SK-N-SH (cell line): ENCODE results near the gene YARS2. TPM values are rescaled to one million over a fixed set of nuclear protein-coding genes. Genes with fewer than 3 reads are reported as not detected.

ENCODE experiments used
- CTCF ChIA-PET: fragments of 300-600, 350-600 bp; formaldehyde crosslinking; extraction: SDS; loops from one replicate; lab custom pipeline; 2021; lab: Yijun Ruan, JAX
- POLR2A ChIA-PET: fragments of 350-600 bp; sonication (Branson Sonifier 250); formaldehyde crosslinking; extraction: SDS; loops from one replicate; lab custom pipeline; 2020; ENCODE audit warnings: antibody characterized with exemption, inconsistent platforms; lab: Yijun Ruan, JAX
- DNase-seq: peaks from one replicate; pipeline ENCODE4 v3.0.0; 2012
- H2AFZ ChIP-seq: fragments of 200-600 bp; sonication (generic); 2 replicates; pipeline ENCODE4 v1.8.1; 2016; ENCODE audit warnings: antibody characterized with exemption, mild to moderate bottlenecking, low read depth
- H3F3A ChIP-seq: fragments of 200-600 bp; sonication (generic); replicated peaks from 2 replicates; pipeline ENCODE3; 2016; ENCODE audit warnings: antibody characterized with exemption, mild to moderate bottlenecking; ENCODE audit not compliant: insufficient read depth
- H3K27ac ChIP-seq, 2 experiments: fragments of 200-500 bp in 1 of 2; fragments of 200-600 bp in 1 of 2; sonication (Bioruptor generic) in 1 of 2; sonication (generic), shearing (Covaris generic) in 1 of 2; 2 replicates each; pipeline versions ENCODE4 v1.5.1 to v1.6.1; 2014 to 2016; ENCODE audit warnings: low read depth in 2 of 2, inconsistent platforms in 1 of 2, low read length in 1 of 2, mild to moderate bottlenecking in 1 of 2, mixed read lengths in 1 of 2
- H3K27me3 ChIP-seq: fragments of 200-600 bp; sonication (generic), shearing (Covaris generic); 2 replicates; pipeline ENCODE4 v1.6.1; 2016; ENCODE audit warnings: mixed run types; ENCODE audit not compliant: insufficient read depth
- H3K36me3 ChIP-seq, 2 experiments: fragments of 200-500 bp in 1 of 2; fragments of 200-600 bp in 1 of 2; sonication (Bioruptor generic) in 1 of 2; sonication (generic) in 1 of 2; replicated peaks in 1 of 2; 2 replicates each; pipeline versions ENCODE3 to v1.5.1; 2014 to 2016; ENCODE audit warnings: low read length in 1 of 2, mild to moderate bottlenecking in 1 of 2; ENCODE audit not compliant: insufficient read depth in 2 of 2, control insufficient read depth in 1 of 2
- H3K4me1 ChIP-seq, 2 experiments: fragments of 200-500 bp in 1 of 2; fragments of 200-600 bp in 1 of 2; sonication (Bioruptor generic) in 1 of 2; sonication (generic), shearing (Covaris generic) in 1 of 2; 2 replicates each; pipeline versions ENCODE4 v1.5.1 to v1.6.1; 2014 to 2016; ENCODE audit warnings: low read depth in 1 of 2, low read length in 1 of 2, mixed run types in 1 of 2; ENCODE audit not compliant: insufficient read depth in 2 of 2, control insufficient read depth in 1 of 2
- H3K4me2 ChIP-seq: fragments of 200-600 bp; sonication (generic), shearing (Covaris generic); 2 replicates; pipeline ENCODE4 v1.6.1; 2017; ENCODE audit warnings: mixed run types
- H3K4me3 ChIP-seq, 2 experiments: fragments of 200-500 bp in 1 of 2; fragments of 200-600 bp in 1 of 2; sonication (Bioruptor generic) in 1 of 2; sonication (generic), shearing (Covaris generic) in 1 of 2; 2 replicates each; pipeline versions ENCODE4 v1.5.1 to v1.8.1; 2014 to 2016; ENCODE audit warnings: low read depth in 2 of 2, inconsistent platforms in 1 of 2, low read length in 1 of 2, mild to moderate bottlenecking in 1 of 2, mixed read lengths in 1 of 2, moderate library complexity in 1 of 2
- H3K79me2 ChIP-seq: fragments of 200-600 bp; sonication (generic); 2 replicates; pipeline ENCODE4 v1.8.1; 2017; ENCODE audit warnings: mild to moderate bottlenecking; ENCODE audit not compliant: insufficient read depth
- H3K9ac ChIP-seq: fragments of 200-600 bp; sonication (generic); 2 replicates; pipeline ENCODE4 v1.6.1; 2017; ENCODE audit warnings: mixed run types
- H3K9me2 ChIP-seq: fragments of 200-600 bp; sonication (generic); 2 replicates; pipeline ENCODE4 v1.6.1; 2017; ENCODE audit warnings: mixed run types
- H3K9me3 ChIP-seq: fragments of 200-600 bp; sonication (generic); 2 replicates; pipeline ENCODE4 v1.6.1; 2017; ENCODE audit warnings: mixed run types, mild to moderate bottlenecking, moderate library complexity
- H4K20me1 ChIP-seq: fragments of 200-600 bp; sonication (generic); 2 replicates; pipeline ENCODE4 v1.6.1; 2017; ENCODE audit warnings: mild to moderate bottlenecking, mixed run types; ENCODE audit not compliant: insufficient read depth
- EP300 ChIP-seq, 2 experiments: IDR thresholded peaks; 2 replicates each; pipeline versions ENCODE4 v1.4.0 to v1.6.1; 2012; ENCODE audit warnings: borderline replicate concordance in 1 of 2, low read depth in 1 of 2, low read length in 1 of 2
- FOSL2 ChIP-seq: IDR thresholded peaks from 2 replicates; pipeline ENCODE4 v1.4.0; 2012; ENCODE audit warnings: low read depth, mild to moderate bottlenecking, moderate library complexity, borderline replicate concordance
- MXI1 ChIP-seq: IDR thresholded peaks from 2 replicates; pipeline ENCODE4 v1.6.1; 2012; ENCODE audit warnings: mild to moderate bottlenecking, low read depth, low read length, improper control_type of control experiment
- NFIC ChIP-seq: IDR thresholded peaks from 2 replicates; pipeline ENCODE4 v1.4.0; 2012; ENCODE audit warnings: borderline replicate concordance
- NRF1 ChIP-seq: IDR thresholded peaks from 2 replicates; pipeline ENCODE4 v1.6.1; 2012; ENCODE audit warnings: low read depth, mild to moderate bottlenecking, low read length
- RCOR1 ChIP-seq: fragments of 150-350 bp; IDR thresholded peaks from 2 replicates; pipeline ENCODE4 v1.6.1; 2017; ENCODE audit warnings: antibody characterized with exemption, low read length
- RFX5 ChIP-seq: IDR thresholded peaks from 2 replicates; pipeline ENCODE4 v1.6.1; 2012; ENCODE audit warnings: mild to moderate bottlenecking, improper control_type of control experiment, low read length
- RXRA ChIP-seq: IDR thresholded peaks from 2 replicates; pipeline ENCODE4 v1.4.0; 2012; ENCODE audit warnings: low read depth, mild to moderate bottlenecking, borderline replicate concordance
- SIN3A ChIP-seq: IDR thresholded peaks from 2 replicates; pipeline ENCODE4 v1.6.1; 2012; ENCODE audit warnings: low read depth, mild to moderate bottlenecking, low read length, moderate library complexity, borderline replicate concordance
- TCF12 ChIP-seq: IDR thresholded peaks from 2 replicates; pipeline ENCODE4 v1.4.0; 2012
- WGBS: methylation state at CpG from one replicate; pipeline ENCODE4 v1.1.6; 2017; ENCODE audit warnings: low lambda C conversion rate; 5-methylcytosine and 5-hydroxymethylcytosine counted together
- polyA plus RNA-seq, 3 experiments: library from polyadenylated mRNA; depleted of rRNA; stranded (reverse); fragments of >200 nt; gene quantifications; 2 replicates each; pipeline ENCODE4 v1.2.3, GENCODE V29; 2012
- TF ChIP-seq, protein P1 (sequence below): fragments of 200-600 bp; sonication (generic); IDR thresholded peaks from 2 replicates; pipeline ENCODE4 v1.6.1; 2017; ENCODE audit warnings: antibody characterized with exemption, mild to moderate bottlenecking, moderate library complexity

The YARS2 gene
- polyA plus RNA-seq, 1 of the 3 experiments (the other 2 are of a cell fraction), result 14.3 TPM

GRCh38 chr12:32789446-32789845 is 33.7 kb upstream of the YARS2 start:
- no peaks in the 10 kb centered on the region for H3K9me2 ChIP-seq
- CTCF ChIA-PET, result interaction anchor here (1.7 kb wide), 1 partner anchor 33 kb away, joined by 5 read pairs; the partner anchor contains the start of gene YARS2
- H4K20me1 ChIP-seq, result no peaks in the 10 kb centered on the region
- H3K4me2 ChIP-seq, result no peak overlapping the region
- H2AFZ ChIP-seq, result no peak overlapping the region
- H3K9me3 ChIP-seq, result no peaks in the 10 kb centered on the region
- no peaks in the 10 kb centered on the region for H3K36me3 ChIP-seq
- POLR2A ChIA-PET, result no interaction called here
- no peak for TF ChIP-seq MXI1
- no peak for TF ChIP-seq SIN3A
- TF ChIP-seq FOSL2, result no peak
- no peak for TF ChIP-seq RXRA
- TF ChIP-seq, all 33 proteins: peak for 0
- no peak overlapping the region for H3K9ac ChIP-seq
- H3K79me2 ChIP-seq, result no peaks in the 10 kb centered on the region
- H3K4me1 ChIP-seq, result no peaks in the 10 kb centered on the region
- H3K27me3 ChIP-seq, result no peaks in the 10 kb centered on the region
- no peak overlapping the region for H3K27ac ChIP-seq
- H3K4me3 ChIP-seq, result no peak overlapping the region
- no peak for DNase-seq
- no peaks in the 10 kb centered on the region for H3F3A ChIP-seq

- no peaks in the 10 kb centered on the region for H3F3A ChIP-seq
- H3K9me3 ChIP-seq, result no peaks in the 10 kb centered on the region
- ChIA-PET CTCF (interaction anchor here (1.7 kb wide), 1 partner anchor 32 kb away, joined by 5 read pairs; the partner anchor contains the start of gene YARS2), POLR2A (interaction anchor here (0.7 kb wide), 1 partner anchor 16 kb away, joined by 3 read pairs; no protein-coding TSS in a partner anchor)
- H3K79me2 ChIP-seq, result no peaks in the 10 kb centered on the region
- H3K27me3 ChIP-seq, result no peaks in the 10 kb centered on the region
- no peaks in the 10 kb centered on the region for H3K9me2 ChIP-seq
- H4K20me1 ChIP-seq, result no peaks in the 10 kb centered on the region
- no peaks in the 10 kb centered on the region for H3K4me1 ChIP-seq
- H3K36me3 ChIP-seq, result no peaks in the 10 kb centered on the region
- H3K4me3 ChIP-seq, result no peak overlapping the region
- H3K4me2 ChIP-seq, result no peak overlapping the region
- H3K27ac ChIP-seq, result no peak overlapping the region
- H2AFZ ChIP-seq, result no peak overlapping the region
- TF ChIP-seq EP300 (IDR thresholded peaks at IDR 0.05; ENCODE audit: borderline replicate concordance in 1 of 2, low read depth in 1 of 2, low read length in 1 of 2) (no peak), RXRA (no peak), NRF1 (no peak), TCF12 (no peak), RFX5 (no peak), RCOR1 (no peak), NFIC (no peak)
- TF ChIP-seq, protein P1, sequence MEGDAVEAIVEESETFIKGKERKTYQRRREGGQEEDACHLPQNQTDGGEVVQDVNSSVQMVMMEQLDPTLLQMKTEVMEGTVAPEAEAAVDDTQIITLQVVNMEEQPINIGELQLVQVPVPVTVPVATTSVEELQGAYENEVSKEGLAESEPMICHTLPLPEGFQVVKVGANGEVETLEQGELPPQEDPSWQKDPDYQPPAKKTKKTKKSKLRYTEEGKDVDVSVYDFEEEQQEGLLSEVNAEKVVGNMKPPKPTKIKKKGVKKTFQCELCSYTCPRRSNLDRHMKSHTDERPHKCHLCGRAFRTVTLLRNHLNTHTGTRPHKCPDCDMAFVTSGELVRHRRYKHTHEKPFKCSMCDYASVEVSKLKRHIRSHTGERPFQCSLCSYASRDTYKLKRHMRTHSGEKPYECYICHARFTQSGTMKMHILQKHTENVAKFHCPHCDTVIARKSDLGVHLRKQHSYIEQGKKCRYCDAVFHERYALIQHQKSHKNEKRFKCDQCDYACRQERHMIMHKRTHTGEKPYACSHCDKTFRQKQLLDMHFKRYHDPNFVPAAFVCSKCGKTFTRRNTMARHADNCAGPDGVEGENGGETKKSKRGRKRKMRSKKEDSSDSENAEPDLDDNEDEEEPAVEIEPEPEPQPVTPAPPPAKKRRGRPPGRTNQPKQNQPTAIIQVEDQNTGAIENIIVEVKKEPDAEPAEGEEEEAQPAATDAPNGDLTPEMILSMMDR, result no peak
- 37% methylated on average over 4 of the region's 4 CpGs for WGBS
- DNase-seq, result no peak
- H3K9ac ChIP-seq, result no peak overlapping the region
Measured at GRCh38 chr12:32788405-32788804, 32.7 kb upstream of the YARS2 start.
